Osteocyte (in vitro differentiated cells): ENCODE measurements around the gene ARHGAP21. TPM values are rescaled to one million over a fixed set of nuclear protein-coding genes. Genes with fewer than 3 reads are reported as not detected.
"Not testable (repeated sequence)": the region's sequence is repeated elsewhere in the genome, so short reads cannot be mapped to it uniquely, and the experiment has no call there.

ENCODE experiments used
- DNase-seq: peaks from one replicate; pipeline ENCODE4 v3.0.0; 2021; ENCODE audit warnings: mixed read lengths; ENCODE audit not compliant: unreplicated experiment; ENCODE audit errors: extremely low spot score
- H3K27ac Mint-ChIP-seq: one replicate; pipeline ENCODE4 v1.8.0; 2021; ENCODE audit warnings: mild to moderate bottlenecking, mixed read lengths; ENCODE audit not compliant: unreplicated experiment
- H3K27me3 Mint-ChIP-seq: one replicate; pipeline ENCODE4 v1.8.0; 2021; ENCODE audit warnings: mixed read lengths; ENCODE audit not compliant: unreplicated experiment
- H3K36me3 Mint-ChIP-seq: one replicate; pipeline ENCODE4 v1.8.0; 2021; ENCODE audit warnings: mixed read lengths; ENCODE audit not compliant: unreplicated experiment
- H3K4me1 Mint-ChIP-seq: one replicate; pipeline ENCODE4 v1.8.0; 2021; ENCODE audit warnings: mixed read lengths; ENCODE audit not compliant: unreplicated experiment
- H3K4me3 Mint-ChIP-seq: one replicate; pipeline ENCODE4 v1.8.0; 2021; ENCODE audit warnings: mild to moderate bottlenecking, moderate library complexity, mixed read lengths; ENCODE audit not compliant: unreplicated experiment
- H3K9me3 Mint-ChIP-seq: one replicate; pipeline ENCODE4 v1.8.0; 2021; ENCODE audit warnings: mixed read lengths; ENCODE audit not compliant: unreplicated experiment
- CTCF ChIP-seq: fragments of 200-600 bp; sonication (generic); IDR thresholded peaks from 2 replicates; pipeline ENCODE4 v1.5.0; 2021; ENCODE audit warnings: antibody characterized with exemption, mild to moderate bottlenecking, moderate library complexity
- long read RNA-seq: library from polyadenylated mRNA; unstranded; transcript quantifications from one replicate; pipeline ENCODE4 v2.0.0, GENCODE V29; 2021
- total RNA-seq: library from RNA; stranded (reverse); gene quantifications from 2 replicates; pipeline ENCODE4 v1.2.1, GENCODE V29; 2021

Gene ARHGAP21
- 160 and 170 TPM in 2 replicates for total RNA-seq
- long read RNA-seq, partial matches to known transcripts, result 46 of 81 reads
- long read RNA-seq, other reads (novel, unspliced or antisense), result 35 of 81 reads

- TF ChIP-seq CTCF, result no peak
- DNase-seq, result peak; percentile 89
- H3K4me3 Mint-ChIP-seq, result peak within 1 kb of the TSS; percentile 89
- peaks cover 8% of the 10 kb centered on the region for H3K36me3 Mint-ChIP-seq
- H3K4me1 Mint-ChIP-seq, result peaks cover 22% of the 10 kb centered on the region
- no peaks in the 10 kb centered on the region for H3K9me3 Mint-ChIP-seq
- H3K27ac Mint-ChIP-seq, result peak within 1 kb of the TSS; percentile 92
- H3K27me3 Mint-ChIP-seq, result no peaks in the 10 kb centered on the region
Measured at GRCh38 chr10:24723788-24724380, at the start of gene ARHGAP21. Gene ARHGAP21, minus strand, starts transcription at chr10:24723887. Its CDS starts 1,988 bp downstream, at chr10:24721899.

DNA sequence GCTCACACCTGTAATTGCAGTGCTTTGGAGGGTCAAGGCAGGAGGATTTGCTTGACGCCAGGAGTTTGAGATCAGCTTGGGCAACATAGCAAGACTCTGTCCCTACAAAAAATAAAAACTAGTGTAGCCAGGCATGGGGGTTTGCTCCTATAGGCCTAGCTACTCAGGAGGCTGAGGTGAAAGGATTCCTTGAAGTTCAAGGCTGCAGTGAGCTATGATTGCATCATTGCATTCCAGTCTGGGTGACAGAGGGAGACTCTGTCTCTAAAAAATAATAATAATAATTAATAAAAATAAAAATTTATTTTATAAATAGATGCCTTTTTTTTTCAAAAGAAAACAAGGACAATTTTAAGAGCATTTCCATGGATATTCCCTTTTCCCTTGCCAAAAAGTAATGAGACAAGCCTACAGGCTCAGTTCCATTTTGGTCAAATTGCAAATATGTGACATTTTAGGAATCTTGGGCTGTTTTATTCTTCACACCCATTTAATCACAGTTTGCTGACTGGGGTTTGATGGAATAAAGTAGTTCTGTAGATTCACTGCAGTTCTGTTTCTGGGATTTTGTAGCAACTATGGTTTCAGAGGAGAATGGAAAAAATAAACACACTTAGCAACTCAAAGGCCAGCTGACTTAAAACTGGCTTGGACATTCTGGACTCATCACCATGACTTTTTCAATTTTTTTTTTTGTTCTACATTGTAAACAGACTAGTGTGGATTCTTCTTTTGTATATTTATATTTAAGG is 48.4 kb upstream of the ARHGAP21 start:
- peaks cover 1% of the 10 kb centered on the region for H3K4me1 Mint-ChIP-seq
- no peak overlapping the region for H3K4me3 Mint-ChIP-seq
- DNase-seq, result no peak
- H3K27ac Mint-ChIP-seq, result no peak overlapping the region
- H3K27me3 Mint-ChIP-seq, result no peaks in the 10 kb centered on the region
- H3K9me3 Mint-ChIP-seq, result no peaks in the 10 kb centered on the region
- H3K36me3 Mint-ChIP-seq, result no peaks in the 10 kb centered on the region
- TF ChIP-seq CTCF, result no peak

DNA sequence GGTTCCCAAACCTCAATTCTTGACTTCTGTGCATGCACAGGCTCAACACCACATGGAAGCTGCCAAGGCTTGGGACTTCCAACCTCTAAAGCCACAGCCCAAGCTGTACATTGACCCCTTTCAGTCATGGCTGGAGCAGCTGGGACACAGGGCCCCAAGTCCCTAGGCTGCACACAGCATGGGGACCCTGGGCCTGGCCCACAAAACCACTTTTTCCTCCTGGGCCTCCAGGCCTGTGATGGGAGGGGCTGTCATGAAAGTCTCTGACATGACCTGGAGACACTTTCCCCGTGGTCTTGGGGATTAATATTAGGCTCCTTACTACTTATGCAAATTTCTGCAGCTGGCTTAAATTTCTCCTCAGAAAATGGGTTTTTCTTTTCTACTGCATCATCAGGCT is 41.3 kb upstream of the ARHGAP21 start:
- H3K36me3 Mint-ChIP-seq, H3K27me3 Mint-ChIP-seq, H3K27ac Mint-ChIP-seq, H3K4me3 Mint-ChIP-seq, DNase-seq: not testable (repeated sequence)
- Mint-ChIP-seq H3K4me1 (peaks cover 29% of the 10 kb centered on the region), H3K9me3 (peaks cover 11% of the 10 kb centered on the region)

- H3K27me3 Mint-ChIP-seq, result no peaks in the 10 kb centered on the region
- H3K4me1 Mint-ChIP-seq, result peaks cover 30% of the 10 kb centered on the region
- H3K9me3 Mint-ChIP-seq, result peaks cover 11% of the 10 kb centered on the region
- H3K4me3 Mint-ChIP-seq, result no peak overlapping the region
- TF ChIP-seq CTCF, result no peak
- H3K27ac Mint-ChIP-seq, result peak overlapping the region; percentile 35
- H3K36me3 Mint-ChIP-seq, result peaks cover 2% of the 10 kb centered on the region
- DNase-seq, result no peak
Measured at GRCh38 chr10:24762966-24763623, 39.4 kb upstream of the ARHGAP21 start.

- no peak for TF ChIP-seq CTCF
- Mint-ChIP-seq H3K36me3 (peaks cover 2% of the 10 kb centered on the region), H3K27me3 (no peaks in the 10 kb centered on the region), H3K4me1 (peaks cover 32% of the 10 kb centered on the region), H3K4me3 (peak overlapping the region; percentile 21), H3K27ac (peak overlapping the region; percentile 66), H3K9me3 (peaks cover 11% of the 10 kb centered on the region)
- DNase-seq, result no peak
Measured at GRCh38 chr10:24762161-24762924, 38.7 kb upstream of the ARHGAP21 start.
